Epithelial cell of esophagus (primary cell): ENCODE data around the gene IRGC.

Experiments
- DNase-seq: peaks from one replicate; pipeline ENCODE4 v3.0.0; 2010; ENCODE audit warnings: low read depth
- H3K4me3 ChIP-seq: 2 replicates; pipeline ENCODE4 v1.5.1; 2011; ENCODE audit warnings: mild to moderate bottlenecking, low read length, control low read depth
- CTCF ChIP-seq: IDR thresholded peaks from 2 replicates; pipeline ENCODE4 v1.5.1; 2011; ENCODE audit warnings: low read depth, mild to moderate bottlenecking, low read length, control low read depth, inconsistent platforms; ENCODE audit not compliant: insufficient read depth; ENCODE audit errors: missing control alignments

The IRGC gene

GRCh38 chr19:43741075-43741825 is 25.4 kb downstream of the IRGC start:
- DNase-seq = no peak
- no peak for TF ChIP-seq CTCF
- no peak overlapping the region for H3K4me3 ChIP-seq

- DNase-seq = no peak
- H3K4me3 ChIP-seq = no peak overlapping the region
- TF ChIP-seq CTCF = no peak
Observed at GRCh38 chr19:43743059-43743458, 27.2 kb downstream of the IRGC start.

GRCh38 chr19:43747557-43748204 is 31.8 kb downstream of the IRGC start:
- no peak overlapping the region for H3K4me3 ChIP-seq
- TF ChIP-seq CTCF = no peak
- no peak for DNase-seq

GRCh38 chr19:43748205-43748594 is 32.3 kb downstream of the IRGC start:
- H3K4me3 ChIP-seq = no peak overlapping the region
- TF ChIP-seq CTCF = no peak
- DNase-seq = no peak

GRCh38 chr19:43748685-43749084 is 32.8 kb downstream of the IRGC start:
- H3K4me3 ChIP-seq = no peak overlapping the region
- TF ChIP-seq CTCF = no peak
- DNase-seq = no peak

GRCh38 chr19:43749152-43749551 is 33.3 kb downstream of the IRGC start:
- no peak for DNase-seq
- H3K4me3 ChIP-seq = no peak overlapping the region
- no peak for TF ChIP-seq CTCF
